Measurements from ENCODE around the gene MMS22L. TPM values are rescaled to one million over a fixed set of nuclear protein-coding genes. Genes with fewer than 3 reads are reported as not detected.

MMS22L gene
- total and polyA plus RNA-seq, 2 of the 4 experiments (the other 2 are of a cell fraction) = 6.1 to 18.6 TPM

GRCh38 chr6:97102145-97102790, 180.7 kb downstream of the MMS22L start:
- Histone ChIP-seq H3K23ac (ENCODE audit: low read depth, low read length) (no peak overlapping the region), H3K27ac (ENCODE audit: insufficient read depth, low read length) (no peak overlapping the region), H3K56ac (ENCODE audit: extremely low read depth, insufficient read depth, low read length) (no peak overlapping the region), H4K5ac (ENCODE audit: low read depth, low read length) (no peak overlapping the region), H4K8ac (ENCODE audit: low read depth in 2 of 2, low read length in 2 of 2) (no peak overlapping the region), H2BK5ac (ENCODE audit: low read depth, low read length, poor library complexity, severe bottlenecking) (no peak overlapping the region), H2AK9ac (replicated peaks; ENCODE audit: low read depth, low read length, poor library complexity) (no peak overlapping the region), H3K18ac (ENCODE audit: low read depth, low read length) (no peak overlapping the region), H3K27me3 (ENCODE audit: control insufficient read depth, insufficient read depth, low read length) (no peaks in the 10 kb centered on the region; the same call in 1 of the 2 replicates), H2BK15ac (ENCODE audit: low read depth, low read length) (no peak overlapping the region), H3K9me3 (ENCODE audit: control insufficient read depth, insufficient read depth, low read length) (no peaks in the 10 kb centered on the region), H3K14ac (replicated peaks; ENCODE audit: low read depth, low read length) (no peak overlapping the region), H3K4me2 (ENCODE audit: low read depth, low read length) (no peak overlapping the region), H3K36me3 (ENCODE audit: control insufficient read depth, insufficient read depth, low read length) (no peaks in the 10 kb centered on the region), H2AK5ac (ENCODE audit: low read depth, low read length) (no peak overlapping the region), H4K20me1 (ENCODE audit: insufficient read depth, low read length) (no peaks in the 10 kb centered on the region), H3K9me1 (ENCODE audit: insufficient read depth, low read length) (no peaks in the 10 kb centered on the region), H2BK20ac (ENCODE audit: low read depth, low read length) (no peak overlapping the region), H3K4me1 (ENCODE audit: control insufficient read depth, insufficient read depth, low read length) (no peaks in the 10 kb centered on the region), H2AFZ (replicated peaks; ENCODE audit: low read length, poor library complexity) (no peak overlapping the region), H3K79me1 (ENCODE audit: low read depth in 1 of 2, low read length in 2 of 2) (no peaks in the 10 kb centered on the region), H3K4me3 (ENCODE audit: insufficient read depth, low read depth, low read length) (no peak overlapping the region), H4K91ac (ENCODE audit: insufficient read depth, low read depth, low read length) (no peak overlapping the region), H2BK120ac (ENCODE audit: low read depth, low read length) (no peak overlapping the region), H3K4ac (ENCODE audit: low read depth, low read length) (no peak overlapping the region), H3K9ac (ENCODE audit: low read depth, low read length) (no peak overlapping the region)
- ATAC-seq (ENCODE audit: low read depth) = no peak
- WGBS, 2 experiments (ENCODE audit: extremely low coverage in 2 of 2, insufficient read length in 1 of 2) = no CpG with 5 or more reads among the region's 1 CpG
- no TSS peak for BruUV-seq (replicated peaks)
- TF ChIP-seq POLR2A (IDR thresholded peaks at IDR 0.05; ENCODE audit: low read depth, low read length) (no peak), CEBPB (IDR thresholded peaks at IDR 0.05; ENCODE audit: low read depth, low read length) (0 out of 2 replicates have a peak, but pooled peaks have one; percentile 15), NFE2L2 (IDR thresholded peaks at IDR 0.05; ENCODE audit: low read depth, low read length) (no peak), RAD21 (IDR thresholded peaks at IDR 0.05; ENCODE audit: low read length) (no peak)
- dilution Hi-C loops (cut with HindIII; ENCODE audit: low sequenced_read_pairs, unreplicated experiment) (no loop called here), in situ Hi-C loops (cut with MboI; ENCODE audit: low sequenced_read_pairs) (no loop called here), intact Hi-C loops (cut with micrococcal nuclease) (no loop called here)
- DNase-seq = no peak
- ChIA-PET CTCF (no interaction called here), POLR2A (ENCODE audit: unreplicated experiment) (no interaction called here)
